ENCODE measurements around the gene KIF5A.
"Not testable (repeated sequence)": the region's sequence is repeated elsewhere in the genome, so short reads cannot be mapped to it uniquely, and the experiment has no call there.

The KIF5A gene

DNA sequence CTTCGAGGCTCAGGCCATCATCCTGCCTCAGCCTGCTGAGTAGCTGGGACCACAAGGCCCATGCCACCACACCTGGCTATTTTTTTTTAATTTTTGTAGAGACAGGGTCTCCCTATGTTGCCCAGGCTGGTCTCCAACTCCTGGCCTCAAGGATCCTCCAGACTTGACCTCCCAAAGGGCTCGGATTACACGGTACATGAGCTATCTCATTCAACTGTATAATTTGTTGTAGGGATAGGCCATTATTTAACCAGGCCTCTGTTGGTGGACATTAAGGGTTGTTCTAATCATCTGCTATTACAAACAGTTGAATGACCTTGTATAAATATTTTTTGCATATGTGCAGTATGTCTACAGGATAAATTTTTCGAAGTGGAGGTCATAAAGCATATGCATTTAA, 9.0 kb downstream of the KIF5A start:
- DNase-seq = no peak

DNA sequence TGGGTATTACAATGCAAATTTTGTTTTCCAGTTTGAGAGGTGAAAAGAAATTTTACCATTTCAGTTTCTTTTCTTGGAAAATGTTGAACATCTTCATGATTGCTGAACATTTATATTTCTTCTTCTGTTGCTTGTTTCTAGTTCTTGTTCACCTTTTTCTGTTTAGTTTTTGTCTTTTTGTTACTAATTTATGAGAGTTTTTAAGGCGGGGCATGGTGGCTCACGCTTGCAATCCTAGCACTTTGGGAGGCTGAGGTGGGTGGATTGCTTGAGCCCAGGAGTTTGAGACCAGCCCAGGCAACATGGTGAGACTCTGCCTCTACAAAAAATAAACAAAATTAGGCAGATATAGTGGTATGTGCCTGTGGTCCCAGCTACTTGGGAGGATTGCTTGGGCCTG, 10.7 kb downstream of the KIF5A start:
- no peak for DNase-seq

DNA sequence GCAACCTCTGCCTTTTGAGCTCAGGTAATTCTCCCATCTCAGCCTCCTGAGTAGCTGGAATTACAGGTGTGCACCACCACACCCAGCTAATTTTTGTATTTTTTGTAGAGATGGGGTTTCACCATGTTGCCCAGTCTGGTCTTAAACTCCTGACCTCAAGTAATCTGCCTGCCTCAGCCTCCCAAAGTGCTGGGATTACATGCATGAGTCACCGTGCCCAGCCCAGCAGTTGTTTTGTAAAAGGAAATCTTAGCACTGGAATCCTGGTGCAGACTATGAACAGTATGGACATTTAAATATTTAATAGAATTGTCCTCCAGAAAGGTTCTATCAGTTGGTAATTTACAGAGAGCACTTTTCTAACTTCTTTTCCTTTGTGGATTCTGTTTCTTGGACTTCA, 11.3 kb downstream of the KIF5A start:
- DNase-seq = not testable (repeated sequence)

DNA sequence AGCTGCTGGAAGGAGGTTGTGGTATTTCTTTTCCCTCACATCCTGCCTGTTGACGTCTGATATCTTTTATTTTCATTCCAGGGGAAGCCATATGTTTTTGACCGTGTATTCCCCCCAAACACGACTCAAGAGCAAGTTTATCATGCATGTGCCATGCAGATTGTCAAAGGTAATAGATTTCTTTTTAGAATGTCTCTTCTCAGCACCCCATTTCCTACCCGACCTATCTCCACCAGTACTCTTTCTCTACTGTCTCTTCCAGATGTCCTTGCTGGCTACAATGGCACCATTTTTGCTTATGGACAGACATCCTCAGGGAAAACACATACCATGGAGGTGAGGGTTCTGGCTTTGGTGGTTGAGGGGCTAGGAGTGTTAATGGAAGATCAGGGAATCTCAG, 13.5 kb downstream of the KIF5A start:
- DNase-seq = no peak

DNA sequence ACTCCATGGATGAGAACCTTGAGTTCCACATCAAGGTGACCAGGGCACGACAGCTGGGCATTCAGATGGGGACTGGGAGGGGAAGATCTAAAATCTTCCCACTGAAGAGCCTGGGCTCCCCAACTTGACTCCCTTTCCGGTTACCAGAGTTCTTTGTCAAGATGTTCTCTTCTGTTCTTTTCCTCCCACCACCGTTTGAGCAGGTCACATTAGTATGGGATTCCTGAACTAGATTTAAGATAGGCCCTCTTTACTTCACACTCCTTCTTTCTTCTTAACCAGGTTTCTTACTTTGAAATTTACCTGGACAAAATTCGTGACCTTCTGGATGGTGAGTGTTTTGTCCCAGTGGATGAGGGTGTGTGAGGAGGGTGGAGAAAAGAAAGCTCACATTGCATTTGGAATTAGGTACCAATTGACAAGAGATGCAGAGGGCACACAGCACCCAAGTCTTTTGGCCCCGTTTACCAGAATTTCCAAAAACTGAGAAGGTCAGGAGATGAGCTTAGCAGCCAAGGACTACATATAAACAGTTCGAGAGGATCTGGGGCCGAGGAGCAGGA, 14.4 kb downstream of the KIF5A start:
- DNase-seq = no peak

DNA sequence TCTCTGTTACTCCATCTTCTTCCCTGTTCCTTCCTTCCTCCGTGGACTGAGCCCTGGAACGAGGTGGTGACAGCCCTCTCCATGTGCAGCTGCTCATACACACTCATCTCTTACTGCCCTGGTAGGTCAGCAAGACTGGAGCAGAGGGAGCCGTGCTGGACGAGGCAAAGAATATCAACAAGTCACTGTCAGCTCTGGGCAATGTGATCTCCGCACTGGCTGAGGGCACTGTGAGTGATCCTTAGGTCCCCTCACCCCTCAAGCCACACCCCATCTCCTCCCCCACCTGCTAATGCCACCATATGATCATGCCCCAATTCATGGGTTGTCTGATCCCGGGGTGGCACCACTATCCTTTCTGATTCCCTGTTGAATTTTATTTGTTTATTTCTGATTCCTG, 19.0 kb downstream of the KIF5A start:
- DNase-seq = no peak

DNA sequence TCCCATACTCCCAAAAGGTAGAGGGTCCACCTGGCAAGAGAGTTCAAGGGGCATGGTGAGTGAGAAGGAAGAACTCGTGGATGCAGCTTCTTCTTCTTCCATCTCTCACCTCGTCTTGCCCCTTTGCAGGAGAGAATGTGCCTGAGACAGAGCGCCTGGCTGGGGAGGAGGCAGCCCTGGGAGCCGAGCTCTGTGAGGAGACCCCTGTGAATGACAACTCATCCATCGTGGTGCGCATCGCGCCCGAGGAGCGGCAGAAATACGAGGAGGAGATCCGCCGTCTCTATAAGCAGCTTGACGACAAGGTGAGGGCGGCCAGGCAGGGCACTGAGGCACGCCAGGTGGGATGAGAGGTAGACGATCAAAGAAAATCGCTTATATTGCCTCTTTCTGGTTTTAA, 20.0 kb downstream of the KIF5A start:
- no peak for DNase-seq

DNA sequence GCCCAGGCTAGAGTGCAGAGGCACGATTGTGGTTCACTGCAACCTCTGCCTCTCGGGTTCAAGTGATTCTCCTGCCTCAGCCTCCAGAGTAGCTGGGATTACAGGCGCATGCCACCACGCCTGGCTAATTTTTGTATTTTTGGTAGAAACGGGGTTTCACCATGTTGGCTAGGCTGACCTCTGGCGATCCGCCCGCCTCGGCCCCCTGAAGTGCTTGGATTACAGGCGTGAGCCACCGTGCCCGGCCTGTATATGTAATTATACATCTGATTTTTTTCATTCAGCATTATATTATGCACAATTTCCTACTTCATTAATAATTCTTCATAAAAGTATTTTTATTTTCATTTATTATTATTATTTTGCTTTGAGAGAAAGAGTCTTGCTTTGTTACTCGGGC, 20.6 kb downstream of the KIF5A start:
- not testable (repeated sequence) for DNase-seq

DNA sequence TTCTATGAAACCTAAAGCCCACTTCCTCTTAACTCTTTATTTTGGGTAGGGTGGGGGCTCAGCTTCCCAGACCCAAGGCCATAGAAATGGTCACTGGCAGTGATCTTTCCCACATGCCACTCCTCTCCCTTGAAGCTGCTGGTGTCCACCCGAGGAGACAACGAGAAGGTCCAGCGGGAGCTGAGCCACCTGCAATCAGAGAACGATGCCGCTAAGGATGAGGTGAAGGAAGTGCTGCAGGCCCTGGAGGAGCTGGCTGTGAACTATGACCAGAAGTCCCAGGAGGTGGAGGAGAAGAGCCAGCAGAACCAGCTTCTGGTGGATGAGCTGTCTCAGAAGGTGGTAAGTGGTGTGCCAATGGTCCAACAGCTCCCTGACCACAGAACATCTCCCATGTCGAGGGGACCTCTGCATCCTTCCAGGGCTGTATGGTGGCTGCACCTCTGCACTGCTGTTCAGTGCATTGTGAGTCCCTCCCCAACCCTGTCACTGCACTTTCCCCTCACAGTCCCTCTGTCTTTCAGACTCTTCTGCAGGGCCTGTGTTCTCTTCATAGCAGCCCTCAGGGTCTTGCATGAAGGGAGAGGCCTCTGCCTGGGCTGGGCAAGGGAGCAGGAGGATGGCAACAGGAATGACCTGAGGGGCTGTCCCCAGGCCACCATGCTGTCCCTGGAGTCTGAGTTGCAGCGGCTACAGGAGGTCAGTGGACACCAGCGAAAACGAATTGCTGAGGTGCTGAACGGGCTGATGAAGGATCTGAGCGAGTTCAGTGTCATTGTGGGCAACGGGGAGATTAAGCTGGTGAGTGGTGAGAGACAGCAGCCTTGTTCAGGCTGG, 22.3 kb downstream of the KIF5A start:
- no peak for DNase-seq

DNA sequence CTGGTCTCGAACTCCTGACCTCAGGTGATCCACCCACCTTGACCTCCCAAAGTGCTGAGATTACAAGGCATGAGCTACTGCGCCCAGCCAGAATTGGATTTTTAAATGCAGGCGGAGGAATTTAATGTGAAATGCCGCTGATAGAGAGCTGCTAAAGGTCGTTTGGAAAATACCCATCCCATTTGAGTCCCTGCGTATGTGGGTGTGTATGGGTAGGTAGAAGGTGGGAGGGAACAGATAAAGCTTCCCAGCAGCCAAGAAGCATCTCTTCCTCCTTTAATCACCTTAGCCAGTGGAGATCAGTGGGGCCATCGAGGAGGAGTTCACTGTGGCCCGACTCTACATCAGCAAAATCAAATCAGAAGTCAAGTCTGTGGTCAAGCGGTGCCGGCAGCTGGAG, 25.0 kb downstream of the KIF5A start:
- no peak for DNase-seq

DNA sequence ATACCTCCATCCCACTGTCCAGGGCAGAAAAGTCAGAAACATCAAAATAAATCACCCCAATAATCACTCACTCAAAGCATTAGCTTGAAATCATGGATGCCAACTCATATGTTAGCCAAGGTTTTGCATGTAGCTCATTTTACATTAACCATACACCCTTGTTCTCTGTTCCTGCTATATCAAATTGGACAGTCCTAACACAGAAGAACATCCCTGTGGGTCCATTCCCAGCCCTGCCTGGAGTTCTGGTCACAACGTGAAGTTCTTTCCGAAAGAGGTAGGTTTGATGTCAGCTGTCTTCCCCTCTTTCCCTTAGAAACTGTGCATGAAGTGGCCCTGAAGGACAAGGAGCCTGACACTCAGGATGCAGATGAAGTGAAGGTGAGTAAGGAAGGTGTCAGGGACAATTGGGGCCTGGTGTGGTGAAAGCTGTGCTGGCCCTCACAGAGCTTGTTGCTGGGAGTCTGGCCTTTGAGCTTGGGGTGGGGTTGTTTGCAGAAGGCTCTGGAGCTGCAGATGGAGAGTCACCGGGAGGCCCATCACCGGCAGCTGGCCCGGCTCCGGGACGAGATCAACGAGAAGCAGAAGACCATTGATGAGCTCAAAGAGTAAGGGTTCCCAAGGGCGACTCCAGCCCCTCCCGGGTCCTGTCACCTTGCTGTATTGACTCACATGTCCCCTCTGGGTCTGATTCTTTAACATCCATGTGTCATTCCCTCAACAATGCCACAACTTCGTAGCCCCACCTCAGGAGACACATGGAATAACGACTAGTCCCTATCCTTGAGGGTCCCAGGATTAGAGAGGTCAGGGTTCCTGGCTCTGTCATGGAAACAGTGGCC, 26.1 kb downstream of the KIF5A start:
- DNase-seq = no peak

DNA sequence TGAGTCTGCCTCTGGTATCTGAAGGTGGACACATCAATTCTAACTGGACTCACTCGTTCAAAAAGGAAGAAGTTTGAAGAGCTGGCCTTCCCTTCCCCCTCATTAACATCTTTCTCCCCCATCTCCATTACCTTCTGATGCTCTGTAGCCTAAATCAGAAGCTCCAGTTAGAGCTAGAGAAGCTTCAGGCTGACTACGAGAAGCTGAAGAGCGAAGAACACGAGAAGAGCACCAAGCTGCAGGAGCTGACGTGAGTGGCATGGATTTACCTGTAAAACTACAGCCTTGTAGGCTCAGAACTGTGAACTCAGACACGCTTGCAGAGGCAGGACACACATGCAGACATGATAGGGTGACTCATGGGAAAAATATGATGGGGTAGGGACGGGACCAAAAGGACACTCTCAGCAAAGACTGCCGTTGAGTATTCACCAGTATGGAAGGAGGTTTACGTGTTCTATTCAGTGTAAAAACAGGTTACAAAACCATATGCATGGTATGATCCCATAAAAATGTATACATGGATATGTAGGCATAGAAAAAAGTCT, 26.8 kb downstream of the KIF5A start:
- DNase-seq = no peak

DNA sequence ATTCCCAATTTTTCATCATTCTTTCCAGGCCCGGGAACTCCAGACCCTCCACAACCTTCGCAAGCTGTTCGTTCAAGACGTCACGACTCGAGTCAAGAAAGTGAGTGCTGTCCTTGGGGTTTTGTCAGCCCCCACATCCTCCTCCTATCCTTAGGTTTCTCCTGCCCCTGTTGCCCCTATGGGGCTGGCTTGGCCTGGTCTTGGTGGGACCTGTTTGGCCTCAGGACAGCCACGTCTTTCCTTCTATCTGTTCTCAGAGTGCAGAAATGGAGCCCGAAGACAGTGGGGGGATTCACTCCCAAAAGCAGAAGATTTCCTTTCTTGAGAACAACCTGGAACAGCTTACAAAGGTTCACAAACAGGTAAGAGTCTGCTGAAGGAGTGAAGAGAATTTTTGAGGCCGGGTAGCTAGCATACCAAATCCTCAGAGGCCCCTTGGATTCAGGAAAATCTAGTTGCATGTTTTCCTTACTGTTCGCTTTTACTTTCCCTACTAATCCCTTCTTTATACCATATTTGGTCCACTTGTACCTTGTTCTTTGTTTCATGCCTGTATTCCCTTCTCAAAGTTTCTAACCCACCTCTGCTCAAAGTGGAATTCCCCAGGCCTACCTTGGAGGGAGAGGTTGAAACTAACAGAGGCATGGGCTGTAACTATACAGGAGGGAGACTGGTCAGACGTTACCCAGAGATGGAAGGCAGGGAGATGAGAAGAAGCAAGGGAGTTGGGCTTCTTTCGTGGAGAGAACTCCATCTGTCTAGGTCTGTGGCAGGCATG, 28.3 kb downstream of the KIF5A start:
- no peak for DNase-seq

DNA sequence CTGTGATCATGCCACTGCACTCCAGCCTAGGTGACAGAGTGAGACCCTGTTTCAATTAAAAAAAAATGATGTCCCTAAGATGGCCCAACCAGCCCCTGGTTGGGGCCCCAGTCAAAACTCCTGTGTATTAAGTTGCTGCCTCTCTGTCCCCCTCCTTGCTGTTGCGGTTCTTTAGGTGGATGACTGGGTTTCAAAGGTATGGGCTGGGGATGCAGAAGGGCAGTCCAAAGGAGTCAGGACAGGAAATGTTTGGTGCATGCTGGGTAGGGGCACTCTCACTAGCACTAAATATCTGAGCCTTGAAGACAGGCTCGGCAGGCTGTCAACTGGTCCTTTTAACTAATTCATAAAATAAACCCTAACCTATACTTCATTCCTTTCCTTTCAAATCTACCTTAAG, 29.2 kb downstream of the KIF5A start:
- no peak for DNase-seq

DNA sequence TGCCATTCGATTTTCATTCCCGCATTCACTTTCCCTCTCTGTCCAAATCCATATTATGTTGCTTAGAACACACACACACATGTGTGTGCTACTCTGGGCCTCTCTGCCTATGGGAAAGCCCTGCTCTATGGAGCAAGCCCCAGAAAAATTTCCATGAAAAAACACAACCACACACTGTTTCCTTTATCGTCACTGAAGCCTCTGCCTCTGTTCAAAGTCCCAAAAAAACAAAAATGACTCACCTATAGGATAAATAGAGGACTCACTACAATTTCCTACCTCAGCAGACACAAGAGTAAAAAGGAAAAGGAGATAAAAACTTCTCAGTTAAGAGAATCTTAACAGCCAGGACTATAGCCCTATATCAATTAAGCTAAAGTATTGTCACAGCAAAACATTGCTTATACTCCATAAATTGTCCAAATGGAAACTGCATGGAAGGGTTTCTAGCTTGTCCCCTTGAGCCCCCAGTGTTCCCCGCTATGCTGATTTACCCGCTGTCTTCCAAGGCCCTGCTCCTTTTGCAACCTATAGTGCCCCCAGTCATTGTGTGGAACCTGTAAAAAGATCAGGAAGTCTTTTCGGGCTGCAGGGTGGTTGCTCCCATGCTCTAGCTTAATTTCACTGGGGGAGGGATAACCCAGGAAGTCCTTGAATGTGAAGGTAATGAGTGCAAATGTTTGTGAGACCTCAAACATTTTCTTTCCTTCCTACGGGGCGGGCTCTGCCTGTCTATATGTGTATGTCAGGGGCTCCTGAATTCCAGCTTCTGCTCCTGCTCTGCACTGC, 30.0 kb downstream of the KIF5A start:
- DNase-seq = no peak

DNA sequence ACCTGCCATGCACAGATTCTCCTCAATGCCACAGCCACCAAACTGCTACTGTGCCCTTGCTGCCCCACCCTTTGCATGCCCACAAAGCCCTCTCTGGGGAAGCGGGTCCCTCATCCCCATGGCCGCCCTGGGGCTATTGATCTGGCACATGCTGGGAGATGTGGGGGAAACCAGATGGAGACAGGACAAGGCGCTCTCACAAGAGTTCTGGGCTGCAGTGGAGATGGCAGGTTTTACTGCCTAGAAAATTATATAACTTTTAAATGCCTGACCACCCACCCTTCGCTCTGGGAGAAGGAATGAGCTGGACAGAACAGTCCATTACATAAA, 30.6 kb downstream of the KIF5A start:
- DNase-seq = no peak

DNA sequence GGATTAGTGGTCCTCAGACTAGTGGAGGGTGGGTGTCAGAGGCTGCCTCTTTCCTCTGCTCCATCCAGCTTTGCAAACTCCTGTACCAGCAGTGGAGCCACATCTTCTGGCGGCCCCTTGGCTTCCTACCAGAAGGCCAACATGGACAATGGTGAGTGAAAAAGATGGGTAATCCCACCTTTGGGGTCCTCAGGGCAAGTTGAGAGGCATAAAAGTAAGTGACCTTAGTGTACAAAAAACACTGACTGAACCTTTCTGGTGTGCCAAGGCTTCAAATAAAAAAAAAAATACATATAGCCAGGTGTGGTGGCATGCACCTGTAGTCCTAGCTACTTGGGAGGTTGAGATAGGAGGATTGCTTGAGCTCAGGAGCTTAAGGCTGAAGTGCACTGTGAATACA, 32.0 kb downstream of the KIF5A start:
- no peak for DNase-seq

DNA sequence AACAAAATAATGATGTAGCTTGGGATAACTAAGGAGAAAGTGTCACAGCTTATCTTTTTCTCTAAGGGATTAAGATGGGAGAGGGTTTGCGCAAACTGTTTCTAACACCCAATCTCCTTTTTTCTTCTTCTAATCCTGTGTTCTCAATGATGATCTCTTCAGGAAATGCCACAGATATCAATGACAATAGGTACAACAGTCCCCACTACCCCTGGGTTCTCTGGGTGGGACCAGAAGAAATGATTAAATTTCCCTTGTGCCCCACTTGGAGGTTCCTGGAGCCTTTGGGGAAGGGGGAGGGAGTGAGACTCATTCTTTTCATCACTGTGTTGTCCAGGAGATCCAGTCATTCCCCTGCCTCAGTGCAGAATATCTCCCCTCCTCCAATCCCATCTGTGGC, 32.6 kb downstream of the KIF5A start:
- no peak for DNase-seq

DNA sequence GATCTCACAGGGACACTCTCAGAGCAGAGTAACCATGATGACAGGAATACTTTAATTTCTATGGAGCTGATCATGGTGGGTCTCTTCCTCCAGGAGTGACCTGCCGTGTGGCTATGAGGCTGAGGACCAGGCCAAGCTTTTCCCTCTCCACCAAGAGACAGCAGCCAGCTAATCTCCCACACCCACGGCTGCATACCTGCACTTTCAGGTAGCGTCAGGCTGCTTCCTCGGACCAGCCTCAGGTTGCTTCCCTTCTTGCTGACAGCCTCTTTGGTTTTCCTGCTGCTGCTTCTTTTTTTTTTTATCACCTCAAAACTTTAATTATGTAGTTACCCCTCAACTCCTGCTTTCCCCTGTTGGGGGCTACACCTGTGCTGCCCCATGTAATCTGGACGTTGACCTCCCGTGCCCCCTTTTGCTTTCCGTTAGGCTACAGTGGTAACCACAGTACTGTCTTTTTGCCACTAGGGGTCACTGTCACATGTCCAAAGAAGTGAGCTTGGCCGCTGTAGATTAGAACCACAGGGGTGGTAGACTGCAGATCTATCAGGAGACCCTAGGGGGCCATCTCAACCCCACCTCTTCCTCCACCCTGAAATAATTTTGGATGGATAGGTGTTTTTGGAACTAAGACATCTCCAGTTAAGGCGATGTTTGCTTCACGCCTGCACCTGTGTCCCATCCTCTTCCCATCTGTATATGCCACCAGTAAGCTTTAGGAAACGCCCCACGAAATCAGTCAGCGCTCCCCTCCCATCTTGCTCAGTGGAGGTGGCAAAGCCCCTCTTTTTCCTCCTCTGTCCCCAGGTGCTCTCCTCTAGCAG, 33.4 kb downstream of the KIF5A start:
- peak; percentile 41 to 84 for DNase-seq

DNA sequence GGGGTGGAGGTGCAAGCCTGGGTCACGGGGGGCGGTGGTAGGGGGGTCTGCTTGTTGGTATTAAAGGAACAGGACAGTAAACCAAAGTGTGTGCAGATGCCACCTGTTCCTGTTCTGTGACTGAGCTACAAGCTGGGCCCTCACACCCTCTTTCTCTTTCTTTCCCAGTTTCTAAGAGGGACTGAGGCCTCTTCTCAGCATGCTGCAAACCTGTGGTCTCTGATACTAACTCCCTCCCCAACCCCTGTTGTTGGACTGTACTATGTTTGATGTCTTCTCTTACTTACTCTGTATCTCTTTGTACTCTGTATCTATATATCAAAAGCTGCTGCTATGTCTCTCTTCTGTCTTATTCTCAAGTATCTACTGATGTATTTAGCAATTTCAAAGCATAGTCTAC, 34.2 kb downstream of the KIF5A start:
- DNase-seq = no peak

DNA sequence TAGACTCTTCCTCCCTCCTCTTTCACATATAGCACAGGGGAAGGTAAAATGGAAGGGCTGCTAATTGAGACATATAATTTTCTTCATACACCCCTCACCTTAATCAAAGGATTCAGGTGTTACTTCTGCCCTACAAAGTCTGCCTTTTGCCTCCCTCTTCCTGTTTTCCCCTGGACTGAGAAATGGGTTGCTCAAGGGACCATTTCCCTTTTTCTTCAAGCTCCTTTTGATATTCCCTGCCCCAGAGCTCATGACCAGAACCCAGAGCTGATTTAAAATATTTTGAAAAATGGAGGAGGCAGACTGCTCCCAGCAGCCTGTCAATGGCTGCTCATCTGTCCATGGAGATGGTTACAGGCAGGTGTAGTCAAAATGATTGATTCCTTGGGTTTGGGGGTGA, 34.8 kb downstream of the KIF5A start:
- DNase-seq = peak; percentile 59 to 64
